ENCODE data around the gene ZNF2. TPM values are rescaled to one million over a fixed set of nuclear protein-coding genes. Genes with fewer than 3 reads are reported as not detected.

Gene ZNF2
- total RNA-seq, 1 donor from 2014 or later = 5.7 TPM

GRCh38 chr2:95143838-95144237, 21.8 kb upstream of the ZNF2 start:
- no peaks in the 10 kb centered on the region for H3K27me3 Mint-ChIP-seq
- peaks cover 82% of the 10 kb centered on the region for H3K36me3 Mint-ChIP-seq (ENCODE audit: insufficient read depth)
- H3K27ac Mint-ChIP-seq = no peak overlapping the region
- H3K9me3 Mint-ChIP-seq (ENCODE audit: low read depth) = peaks cover 66% of the 10 kb centered on the region
- no peak for DNase-seq (ENCODE audit: low spot score, unreplicated experiment)
- H3K4me1 Mint-ChIP-seq (ENCODE audit: low read depth) = no peaks in the 10 kb centered on the region
- no peak for TF ChIP-seq CTCF (IDR thresholded peaks at IDR 0.05; ENCODE audit: unreplicated experiment)
- H3K4me3 Mint-ChIP-seq (ENCODE audit: low read depth) = no peak overlapping the region

- Mint-ChIP-seq H3K27me3 (no peaks in the 10 kb centered on the region), H3K36me3 (ENCODE audit: insufficient read depth) (peaks cover 93% of the 10 kb centered on the region), H3K4me3 (ENCODE audit: low read depth) (no peak overlapping the region), H3K9me3 (ENCODE audit: low read depth) (peaks cover 74% of the 10 kb centered on the region), H3K27ac (no peak overlapping the region), H3K4me1 (ENCODE audit: low read depth) (no peaks in the 10 kb centered on the region)
- TF ChIP-seq CTCF (IDR thresholded peaks at IDR 0.05; ENCODE audit: unreplicated experiment) = no peak
- no peak for DNase-seq (ENCODE audit: low spot score, unreplicated experiment)
Observed at GRCh38 chr2:95149397-95149984, 16.1 kb upstream of the ZNF2 start.

- H3K4me1 Mint-ChIP-seq (ENCODE audit: low read depth) = peaks cover 5% of the 10 kb centered on the region
- H3K36me3 Mint-ChIP-seq (ENCODE audit: insufficient read depth) = peaks cover 33% of the 10 kb centered on the region
- no peak for DNase-seq (ENCODE audit: low spot score, unreplicated experiment)
- peak overlapping the region; percentile 85 for H3K4me3 Mint-ChIP-seq (ENCODE audit: low read depth)
- peaks cover 15% of the 10 kb centered on the region for H3K9me3 Mint-ChIP-seq (ENCODE audit: low read depth)
- H3K27ac Mint-ChIP-seq = no peak overlapping the region
- TF ChIP-seq CTCF (IDR thresholded peaks at IDR 0.05; ENCODE audit: unreplicated experiment) = no peak
- H3K27me3 Mint-ChIP-seq = no peaks in the 10 kb centered on the region
Observed at GRCh38 chr2:95158441-95158840, 7.2 kb upstream of the ZNF2 start.

- H3K4me3 Mint-ChIP-seq (ENCODE audit: low read depth) = peak overlapping the region; percentile 85
- H3K27ac Mint-ChIP-seq = peak overlapping the region; percentile 85
- H3K4me1 Mint-ChIP-seq (ENCODE audit: low read depth) = peaks cover 5% of the 10 kb centered on the region
- H3K27me3 Mint-ChIP-seq = no peaks in the 10 kb centered on the region
- H3K9me3 Mint-ChIP-seq (ENCODE audit: low read depth) = peaks cover 12% of the 10 kb centered on the region
- peaks cover 27% of the 10 kb centered on the region for H3K36me3 Mint-ChIP-seq (ENCODE audit: insufficient read depth)
- TF ChIP-seq CTCF (IDR thresholded peaks at IDR 0.05; ENCODE audit: unreplicated experiment) = no peak
- DNase-seq (ENCODE audit: low spot score, unreplicated experiment) = peak; percentile 36
Observed at GRCh38 chr2:95158891-95159619, 6.6 kb upstream of the ZNF2 start.

GRCh38 chr2:95159690-95160449, 5.7 kb upstream of the ZNF2 start, which contains the start of gene ZNF514:
ZNF514 (minus strand) TSS chr2:95159848; CDS start chr2:95153253, 6,595 bp downstream.
- no peaks in the 10 kb centered on the region for H3K27me3 Mint-ChIP-seq
- TF ChIP-seq CTCF (IDR thresholded peaks at IDR 0.05; ENCODE audit: unreplicated experiment) = no peak
- DNase-seq (ENCODE audit: low spot score, unreplicated experiment) = peak; percentile 66
- H3K4me3 Mint-ChIP-seq (ENCODE audit: low read depth) = peak within 1 kb of the TSS; percentile 91
- H3K36me3 Mint-ChIP-seq (ENCODE audit: insufficient read depth) = peaks cover 19% of the 10 kb centered on the region
- H3K27ac Mint-ChIP-seq = peak within 1 kb of the TSS; percentile 90
- peaks cover 9% of the 10 kb centered on the region for H3K9me3 Mint-ChIP-seq (ENCODE audit: low read depth)
- H3K4me1 Mint-ChIP-seq (ENCODE audit: low read depth) = peaks cover 8% of the 10 kb centered on the region
